NOMO-1 (cell line): ENCODE data around the gene CEACAM16.

Experiments used
- DNase-seq, 2 experiments: peaks; one replicate each; lab custom pipeline; 2025; ENCODE audit not compliant: unreplicated experiment in 2 of 2; lab: John Stamatoyannopoulos, UW

CEACAM16 gene

GRCh38 chr19:44744871-44745332 is 46.0 kb downstream of the CEACAM16 start:
- no peak for DNase-seq

- no peak for DNase-seq
Measured at GRCh38 chr19:44745341-44745831, 46.4 kb downstream of the CEACAM16 start.

- DNase-seq = no peak
Measured at GRCh38 chr19:44745887-44746600, 47.1 kb downstream of the CEACAM16 start.

- no peak for DNase-seq
Measured at GRCh38 chr19:44746616-44746945, 47.6 kb downstream of the CEACAM16 start.

- peak; percentile 84 to 93 for DNase-seq
Measured at GRCh38 chr19:44746946-44747738, 48.2 kb downstream of the CEACAM16 start.

GRCh38 chr19:44747739-44748425 is 48.9 kb downstream of the CEACAM16 start:
- DNase-seq = peak; percentile 55 to 62

GRCh38 chr19:44748426-44749254 is 49.7 kb downstream of the CEACAM16 start, which contains the start of gene BCL3:
Gene BCL3, plus strand, starts transcription at chr19:44748708. Its CDS starts 83 bp downstream, at chr19:44748791.
- peak; percentile 57 for DNase-seq

GRCh38 chr19:44749292-44749691 is 50.3 kb downstream of the CEACAM16 start:
- DNase-seq = no peak

- no peak for DNase-seq
Measured at GRCh38 chr19:44749994-44750393, 51.0 kb downstream of the CEACAM16 start.

- DNase-seq = no peak
Measured at GRCh38 chr19:44752123-44752815, 53.3 kb downstream of the CEACAM16 start.

GRCh38 chr19:44752816-44753625 is 54.1 kb downstream of the CEACAM16 start:
- DNase-seq = peak; percentile 95 to 96

GRCh38 chr19:44753626-44753931 is 54.6 kb downstream of the CEACAM16 start:
- no peak for DNase-seq

- DNase-seq = peak; percentile 64 to 80
Measured at GRCh38 chr19:44753932-44754749, 55.2 kb downstream of the CEACAM16 start.

- DNase-seq = no peak
Measured at GRCh38 chr19:44754750-44755080, 55.8 kb downstream of the CEACAM16 start.

- DNase-seq = no peak
Measured at GRCh38 chr19:44755219-44755618, 56.3 kb downstream of the CEACAM16 start.

- DNase-seq = no peak
Measured at GRCh38 chr19:44756089-44756562, 57.2 kb downstream of the CEACAM16 start.

GRCh38 chr19:44757057-44757734 is 58.2 kb downstream of the CEACAM16 start:
- no peak for DNase-seq
